ENCODE results near the gene TFF3.

Gene TFF3

DNA sequence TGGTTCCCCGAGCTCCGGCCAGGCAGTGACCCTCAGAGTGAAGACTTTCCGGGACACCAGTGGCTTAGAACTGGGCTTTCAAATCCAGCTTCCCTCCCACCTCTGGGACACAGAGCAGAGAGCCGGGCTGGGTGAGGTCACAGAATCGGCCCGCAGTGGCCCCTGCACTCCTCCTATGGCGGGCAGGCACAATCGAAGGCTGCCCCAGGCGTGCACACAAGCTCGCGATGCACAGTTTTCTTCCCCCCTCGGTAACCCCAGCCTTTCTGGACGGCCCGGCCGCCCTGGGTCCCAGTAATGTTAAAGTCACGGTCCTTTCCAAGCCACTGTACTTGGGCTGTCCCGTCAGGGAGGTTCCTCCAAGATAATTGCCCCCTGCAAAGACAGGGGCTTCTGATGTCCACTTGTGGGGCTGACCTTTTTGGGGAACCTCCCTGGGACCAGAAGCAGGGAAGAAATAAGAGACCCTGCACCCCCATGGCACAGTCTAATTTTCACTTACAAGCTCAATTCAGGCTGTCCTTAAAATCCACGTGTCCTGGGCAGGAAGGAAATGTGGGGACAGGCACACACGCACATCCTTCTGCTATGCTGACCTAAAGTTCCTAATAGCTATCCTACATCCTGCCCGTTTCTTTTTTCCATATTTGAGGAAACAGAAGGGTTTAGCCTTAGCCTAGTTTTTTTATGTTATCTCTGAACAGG is 13.7 kb downstream of the TFF3 start:
- ChIA-PET POLR2A (no interaction called here), CTCF (interaction anchor here (1.1 kb wide), 1 partner anchor 9 kb away, joined by 4 read pairs; no protein-coding TSS in a partner anchor)
- no peak for DNase-seq (ENCODE audit: extremely low spot score)
- TF ChIP-seq ZNF384 (IDR thresholded peaks at IDR 0.05) (no peak), CTBP1 (IDR thresholded peaks at IDR 0.05; ENCODE audit: borderline replicate concordance) (no peak), BHLHE40 (IDR thresholded peaks at IDR 0.05; ENCODE audit: borderline replicate concordance) (no peak), SUZ12 (IDR thresholded peaks at IDR 0.05) (no peak), FOXM1 (IDR thresholded peaks at IDR 0.05; ENCODE audit: borderline replicate concordance) (no peak), SP1 (IDR thresholded peaks at IDR 0.05) (no peak), TARDBP (IDR thresholded peaks at IDR 0.05) (no peak), ARNT (IDR thresholded peaks at IDR 0.05) (no peak), LEF1 (IDR thresholded peaks at IDR 0.05; ENCODE audit: borderline replicate concordance) (no peak), L3MBTL2 (conservative IDR thresholded peaks at IDR 0.05) (no peak), ELF4 (IDR thresholded peaks at IDR 0.05) (no peak), FOXK2 (IDR thresholded peaks at IDR 0.05) (no peak), FOXA1 (IDR thresholded peaks at IDR 0.05) (no peak), HDGF (IDR thresholded peaks at IDR 0.05; ENCODE audit: borderline replicate concordance) (no peak), NFRKB (IDR thresholded peaks at IDR 0.05) (no peak)
- TF ChIP-seq, protein P1, sequence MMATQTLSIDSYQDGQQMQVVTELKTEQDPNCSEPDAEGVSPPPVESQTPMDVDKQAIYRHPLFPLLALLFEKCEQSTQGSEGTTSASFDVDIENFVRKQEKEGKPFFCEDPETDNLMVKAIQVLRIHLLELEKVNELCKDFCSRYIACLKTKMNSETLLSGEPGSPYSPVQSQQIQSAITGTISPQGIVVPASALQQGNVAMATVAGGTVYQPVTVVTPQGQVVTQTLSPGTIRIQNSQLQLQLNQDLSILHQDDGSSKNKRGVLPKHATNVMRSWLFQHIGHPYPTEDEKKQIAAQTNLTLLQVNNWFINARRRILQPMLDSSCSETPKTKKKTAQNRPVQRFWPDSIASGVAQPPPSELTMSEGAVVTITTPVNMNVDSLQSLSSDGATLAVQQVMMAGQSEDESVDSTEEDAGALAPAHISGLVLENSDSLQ (IDR thresholded peaks at IDR 0.05): no peak

DNA sequence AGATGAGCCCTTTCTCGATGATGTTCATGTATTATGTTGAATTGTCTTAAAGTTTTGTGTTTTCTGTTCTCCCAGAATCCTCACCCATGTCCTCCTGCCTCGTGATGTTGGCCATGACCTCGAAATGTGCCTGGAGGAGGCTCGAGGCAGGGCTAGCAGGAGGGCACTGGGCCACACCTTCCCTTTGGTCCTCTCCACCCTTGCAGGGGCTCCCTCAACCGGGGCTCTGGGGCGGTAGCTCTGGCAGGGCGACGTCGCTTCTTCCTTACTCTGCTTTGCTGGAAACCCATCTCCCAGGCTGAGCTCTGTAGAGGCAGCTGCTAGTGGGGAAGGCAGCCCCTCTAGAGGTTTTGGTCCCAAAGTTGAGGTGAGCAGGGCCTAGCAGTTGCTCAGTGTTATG is 14.3 kb downstream of the TFF3 start:
- TF ChIP-seq FOXM1 (IDR thresholded peaks at IDR 0.05; ENCODE audit: borderline replicate concordance) (no peak), NFRKB (IDR thresholded peaks at IDR 0.05) (no peak), BHLHE40 (IDR thresholded peaks at IDR 0.05; ENCODE audit: borderline replicate concordance) (no peak), ELF4 (IDR thresholded peaks at IDR 0.05) (no peak), FOXA1 (IDR thresholded peaks at IDR 0.05) (no peak), LEF1 (IDR thresholded peaks at IDR 0.05; ENCODE audit: borderline replicate concordance) (no peak), ARNT (IDR thresholded peaks at IDR 0.05) (no peak), HDGF (IDR thresholded peaks at IDR 0.05; ENCODE audit: borderline replicate concordance) (no peak), FOXK2 (IDR thresholded peaks at IDR 0.05) (no peak), SP1 (IDR thresholded peaks at IDR 0.05) (no peak), ZNF384 (IDR thresholded peaks at IDR 0.05) (no peak), TARDBP (IDR thresholded peaks at IDR 0.05) (no peak), SUZ12 (IDR thresholded peaks at IDR 0.05) (no peak), CTBP1 (IDR thresholded peaks at IDR 0.05; ENCODE audit: borderline replicate concordance) (no peak), L3MBTL2 (conservative IDR thresholded peaks at IDR 0.05) (no peak)
- TF ChIP-seq, protein P1 (IDR thresholded peaks at IDR 0.05): no peak
- no peak for DNase-seq (ENCODE audit: extremely low spot score)
- ChIA-PET CTCF (interaction anchor here (1.1 kb wide), 1 partner anchor 9 kb away, joined by 4 read pairs; no protein-coding TSS in a partner anchor), POLR2A (interaction anchor here (0.5 kb wide), 1 partner anchor 567 kb away, joined by 3 read pairs; no protein-coding TSS in a partner anchor)

DNA sequence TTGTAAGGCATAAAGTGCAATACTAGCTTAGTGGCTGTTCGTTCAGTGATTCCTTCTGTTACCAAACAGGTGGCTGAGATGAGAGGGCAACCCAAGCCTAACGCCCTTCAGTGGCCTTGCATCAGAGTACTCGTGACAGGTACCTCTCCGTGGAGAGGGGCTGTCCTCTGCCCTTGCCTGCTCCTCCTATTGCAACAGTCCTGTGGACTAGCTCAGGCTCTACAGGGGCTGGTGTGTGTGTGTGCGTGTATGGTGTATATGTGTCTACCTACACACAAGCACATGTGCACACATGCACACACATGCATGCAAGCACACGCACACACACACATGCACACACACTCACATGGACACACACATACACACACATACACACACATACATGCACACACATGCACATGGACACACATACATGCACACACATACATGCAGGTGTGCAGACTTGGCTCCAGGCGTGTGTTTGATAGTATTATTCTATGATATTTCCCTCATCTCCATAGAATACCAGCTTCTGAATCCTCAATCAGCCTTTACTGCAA is 15.1 kb downstream of the TFF3 start:
- DNase-seq (ENCODE audit: extremely low spot score): no peak
- POLR2A ChIA-PET: no interaction called here
- CTCF ChIA-PET: no interaction called here
- no peak for TF ChIP-seq L3MBTL2 (conservative IDR thresholded peaks at IDR 0.05)
- no peak for TF ChIP-seq SP1 (IDR thresholded peaks at IDR 0.05)
- no peak for TF ChIP-seq BHLHE40 (IDR thresholded peaks at IDR 0.05; ENCODE audit: borderline replicate concordance)
- TF ChIP-seq FOXK2 (IDR thresholded peaks at IDR 0.05): no peak

DNA sequence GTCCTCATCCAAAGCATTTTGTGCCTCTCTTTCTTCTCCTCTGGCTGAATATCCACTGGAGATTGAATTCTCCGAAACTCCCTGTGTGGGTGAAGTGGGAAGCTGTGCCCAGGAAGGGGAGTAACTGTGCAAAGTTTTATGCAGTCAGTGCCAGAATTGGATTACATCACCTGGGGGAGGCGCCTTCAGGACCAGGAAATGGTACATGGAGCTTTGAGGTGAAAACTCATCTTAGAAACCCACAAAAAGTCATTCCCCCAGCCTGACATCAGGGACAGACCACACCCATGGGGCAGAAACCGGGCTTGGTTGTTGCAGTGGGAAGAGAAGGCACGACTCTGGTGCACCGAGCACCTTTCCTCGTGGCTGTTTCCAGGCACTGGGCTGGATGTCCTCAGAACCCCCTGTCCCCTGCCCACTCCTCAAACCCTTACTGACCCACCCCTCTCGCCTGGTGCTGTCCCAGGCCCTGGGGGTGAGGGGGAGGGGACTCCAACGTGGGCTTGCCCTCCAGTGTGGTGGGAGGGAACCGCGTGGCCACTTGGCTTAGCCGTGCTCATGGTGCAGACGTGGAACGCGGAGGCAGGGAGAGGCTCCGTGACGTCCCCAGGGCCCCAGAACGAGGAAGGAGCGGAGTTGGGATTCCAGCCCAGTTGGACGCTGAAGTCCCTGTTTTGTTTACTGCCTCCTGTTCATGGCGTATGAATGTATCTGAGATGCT is 15.7 kb downstream of the TFF3 start:
- TF ChIP-seq LEF1 (IDR thresholded peaks at IDR 0.05; ENCODE audit: borderline replicate concordance): no peak
- CTCF ChIA-PET: no interaction called here
- POLR2A ChIA-PET: no interaction called here
- no peak for DNase-seq (ENCODE audit: extremely low spot score)

DNA sequence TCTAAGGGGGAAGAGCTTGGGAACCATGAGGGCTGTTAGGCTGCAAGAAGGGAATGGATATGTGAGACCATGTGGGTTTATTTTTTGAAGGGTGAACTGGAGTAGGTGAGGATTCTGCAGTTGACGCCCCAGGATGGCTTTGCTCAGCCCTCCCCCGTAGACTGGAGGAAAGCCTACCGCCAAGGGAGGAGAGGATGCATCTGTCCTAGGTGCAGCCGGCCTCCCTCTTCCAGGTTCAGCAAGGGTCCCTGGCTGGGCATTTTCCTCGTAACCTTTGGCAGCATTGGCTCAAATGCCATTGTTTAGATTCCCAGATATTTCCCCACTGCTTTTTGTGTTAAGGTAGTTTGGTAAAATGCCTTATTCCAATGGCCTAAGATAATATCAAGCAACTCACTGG is 16.6 kb downstream of the TFF3 start:
- CTCF ChIA-PET: no interaction called here
- TF ChIP-seq ELF4 (IDR thresholded peaks at IDR 0.05) (no peak), BHLHE40 (IDR thresholded peaks at IDR 0.05; ENCODE audit: borderline replicate concordance) (no peak), FOXA1 (IDR thresholded peaks at IDR 0.05) (no peak)
- POLR2A ChIA-PET: no interaction called here
- DNase-seq (ENCODE audit: extremely low spot score): no peak

DNA sequence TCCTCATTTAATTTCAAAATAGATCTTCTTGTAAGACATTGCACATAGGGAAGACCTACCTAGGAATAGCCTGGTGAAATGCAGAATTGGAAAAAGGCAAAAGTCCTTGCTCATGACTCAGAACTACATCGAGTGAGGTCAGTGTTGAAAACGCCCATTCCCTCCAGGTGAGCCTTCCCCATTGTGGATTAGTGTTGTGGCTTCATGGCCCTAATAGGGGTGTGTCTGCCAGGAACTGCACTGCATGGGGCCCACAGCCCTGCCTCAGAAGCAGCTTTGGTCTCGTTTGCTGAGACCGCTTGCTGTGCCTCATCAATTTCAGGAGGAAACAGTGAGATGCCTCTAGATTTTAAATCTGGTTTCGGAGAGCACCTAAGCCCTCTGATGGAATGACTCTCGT is 17.0 kb downstream of the TFF3 start:
- ChIA-PET POLR2A (no interaction called here), CTCF (no interaction called here)
- TF ChIP-seq FOXK2 (IDR thresholded peaks at IDR 0.05) (no peak), FOXM1 (IDR thresholded peaks at IDR 0.05; ENCODE audit: borderline replicate concordance) (no peak), HDGF (IDR thresholded peaks at IDR 0.05; ENCODE audit: borderline replicate concordance) (no peak), TARDBP (IDR thresholded peaks at IDR 0.05) (no peak), LEF1 (IDR thresholded peaks at IDR 0.05; ENCODE audit: borderline replicate concordance) (no peak), ZNF384 (IDR thresholded peaks at IDR 0.05) (no peak), BHLHE40 (IDR thresholded peaks at IDR 0.05; ENCODE audit: borderline replicate concordance) (no peak), SP1 (IDR thresholded peaks at IDR 0.05) (no peak), CTBP1 (IDR thresholded peaks at IDR 0.05; ENCODE audit: borderline replicate concordance) (no peak), ELF4 (IDR thresholded peaks at IDR 0.05) (no peak)
- TF ChIP-seq, protein P1 (IDR thresholded peaks at IDR 0.05): no peak
- no peak for DNase-seq (ENCODE audit: extremely low spot score)

Data from HEK293T (cell line).